Measurements from ENCODE around the gene TTLL11. TPM values are rescaled to one million over a fixed set of nuclear protein-coding genes. Genes with fewer than 3 reads are reported as not detected.

TTLL11 gene
- total RNA-seq, 2 donors from 2014 or later, result 2.3 to 4.2 TPM

GRCh38 chr9:121887553-121888437 is 205.3 kb downstream of the TTLL11 start:
- Mint-ChIP-seq H3K27ac (no peak overlapping the region), H3K36me3 (ENCODE audit: low read depth) (peaks cover 4% of the 10 kb centered on the region), H3K4me3 (no peak overlapping the region), H3K4me1 (no peaks in the 10 kb centered on the region), H3K27me3 (peaks cover 12% of the 10 kb centered on the region)
- ATAC-seq (no peak), DNase-seq (no peak)
- no peaks in the 10 kb centered on the region for H3K9me3 ChIP-seq (ENCODE audit: control insufficient read depth, low read length, poor library complexity, severe bottlenecking)

- H3K27me3 Mint-ChIP-seq, result peaks cover 12% of the 10 kb centered on the region
- no peaks in the 10 kb centered on the region for H3K4me1 Mint-ChIP-seq
- H3K27ac Mint-ChIP-seq, result no peak overlapping the region
- DNase-seq (no peak), ATAC-seq (no peak)
- H3K4me3 Mint-ChIP-seq, result no peak overlapping the region
- no peaks in the 10 kb centered on the region for H3K9me3 ChIP-seq (ENCODE audit: control insufficient read depth, low read length, poor library complexity, severe bottlenecking)
- peaks cover 4% of the 10 kb centered on the region for H3K36me3 Mint-ChIP-seq (ENCODE audit: low read depth)
These were observed 206.2 kb downstream of the TTLL11 start for GRCh38 chr9:121886759-121887485.

GRCh38 chr9:121885345-121885901 is 207.7 kb downstream of the TTLL11 start:
- peaks cover 4% of the 10 kb centered on the region for H3K36me3 Mint-ChIP-seq (ENCODE audit: low read depth)
- no peak overlapping the region for H3K27ac Mint-ChIP-seq
- H3K4me3 Mint-ChIP-seq, result no peak overlapping the region
- H3K4me1 Mint-ChIP-seq, result no peaks in the 10 kb centered on the region
- ATAC-seq (no peak), DNase-seq (no peak)
- no peaks in the 10 kb centered on the region for H3K9me3 ChIP-seq (ENCODE audit: control insufficient read depth, low read length, poor library complexity, severe bottlenecking)
- peaks cover 12% of the 10 kb centered on the region for H3K27me3 Mint-ChIP-seq

- H3K4me3 Mint-ChIP-seq, result no peak overlapping the region
- H3K4me1 Mint-ChIP-seq, result no peaks in the 10 kb centered on the region
- H3K27ac Mint-ChIP-seq, result no peak overlapping the region
- no peak for ATAC-seq
- no peak for DNase-seq
- H3K9me3 ChIP-seq (ENCODE audit: control insufficient read depth, low read length, poor library complexity, severe bottlenecking), result no peaks in the 10 kb centered on the region
- H3K27me3 Mint-ChIP-seq, result peaks cover 12% of the 10 kb centered on the region
- H3K36me3 Mint-ChIP-seq (ENCODE audit: low read depth), result peaks cover 4% of the 10 kb centered on the region
These were observed 209.0 kb downstream of the TTLL11 start for GRCh38 chr9:121884057-121884541.

GRCh38 chr9:121883281-121884056 is 209.6 kb downstream of the TTLL11 start:
- DNase-seq, result no peak
- no peak for ATAC-seq

GRCh38 chr9:121881920-121882500 is 211.1 kb downstream of the TTLL11 start:
- H3K9me3 ChIP-seq (ENCODE audit: control insufficient read depth, low read length, poor library complexity, severe bottlenecking), result no peaks in the 10 kb centered on the region
- no peak for DNase-seq
- Mint-ChIP-seq H3K27ac (no peak overlapping the region), H3K4me3 (no peak overlapping the region), H3K27me3 (peaks cover 7% of the 10 kb centered on the region), H3K36me3 (ENCODE audit: low read depth) (peaks cover 4% of the 10 kb centered on the region), H3K4me1 (no peaks in the 10 kb centered on the region)
- ATAC-seq, result no peak

More at GRCh38 chr9:121883281-121884056, 209.6 kb downstream of the TTLL11 start:
- Mint-ChIP-seq H3K36me3 (ENCODE audit: low read depth) (peaks cover 4% of the 10 kb centered on the region), H3K27ac (no peak overlapping the region), H3K4me1 (no peaks in the 10 kb centered on the region), H3K27me3 (peaks cover 7% of the 10 kb centered on the region), H3K4me3 (no peak overlapping the region)
- H3K9me3 ChIP-seq (ENCODE audit: control insufficient read depth, low read length, poor library complexity, severe bottlenecking), result no peaks in the 10 kb centered on the region

- DNase-seq (no peak), ATAC-seq (no peak)
- no peaks in the 10 kb centered on the region for H3K9me3 ChIP-seq (ENCODE audit: control insufficient read depth, low read length, poor library complexity, severe bottlenecking)
- H3K4me3 Mint-ChIP-seq, result no peak overlapping the region
- H3K27me3 Mint-ChIP-seq, result no peaks in the 10 kb centered on the region
- no peak overlapping the region for H3K27ac Mint-ChIP-seq
- H3K36me3 Mint-ChIP-seq (ENCODE audit: low read depth), result peaks cover under 1% of the 10 kb centered on the region
- no peaks in the 10 kb centered on the region for H3K4me1 Mint-ChIP-seq
These were observed 212.7 kb downstream of the TTLL11 start for GRCh38 chr9:121880343-121880898.

GRCh38 chr9:121878271-121878822 is 214.8 kb downstream of the TTLL11 start:
- H3K27me3 Mint-ChIP-seq, result no peaks in the 10 kb centered on the region
- ATAC-seq, result no peak
- no peaks in the 10 kb centered on the region for H3K9me3 ChIP-seq (ENCODE audit: control insufficient read depth, low read length, poor library complexity, severe bottlenecking)
- H3K4me1 Mint-ChIP-seq, result no peaks in the 10 kb centered on the region
- H3K27ac Mint-ChIP-seq, result no peak overlapping the region
- no peaks in the 10 kb centered on the region for H3K36me3 Mint-ChIP-seq (ENCODE audit: low read depth)
- DNase-seq, result no peak
- no peak overlapping the region for H3K4me3 Mint-ChIP-seq

GRCh38 chr9:121876658-121877271 is 216.3 kb downstream of the TTLL11 start:
- ATAC-seq, result no peak
- Mint-ChIP-seq H3K4me1 (no peaks in the 10 kb centered on the region), H3K36me3 (ENCODE audit: low read depth) (no peaks in the 10 kb centered on the region), H3K4me3 (no peak overlapping the region), H3K27me3 (no peaks in the 10 kb centered on the region), H3K27ac (no peak overlapping the region)
- DNase-seq, result no peak
- no peaks in the 10 kb centered on the region for H3K9me3 ChIP-seq (ENCODE audit: control insufficient read depth, low read length, poor library complexity, severe bottlenecking)

GRCh38 chr9:121876255-121876654 is 216.9 kb downstream of the TTLL11 start:
- H3K27me3 Mint-ChIP-seq, result no peaks in the 10 kb centered on the region
- no peak overlapping the region for H3K27ac Mint-ChIP-seq
- H3K9me3 ChIP-seq (ENCODE audit: control insufficient read depth, low read length, poor library complexity, severe bottlenecking), result no peaks in the 10 kb centered on the region
- no peak overlapping the region for H3K4me3 Mint-ChIP-seq
- DNase-seq, result no peak
- H3K36me3 Mint-ChIP-seq (ENCODE audit: low read depth), result no peaks in the 10 kb centered on the region
- ATAC-seq, result no peak
- no peaks in the 10 kb centered on the region for H3K4me1 Mint-ChIP-seq

GRCh38 chr9:121874524-121874923 is 218.6 kb downstream of the TTLL11 start:
- H3K9me3 ChIP-seq (ENCODE audit: control insufficient read depth, low read length, poor library complexity, severe bottlenecking), result no peaks in the 10 kb centered on the region
- peaks cover 2% of the 10 kb centered on the region for H3K36me3 Mint-ChIP-seq (ENCODE audit: low read depth)
- H3K27ac Mint-ChIP-seq, result no peak overlapping the region
- no peaks in the 10 kb centered on the region for H3K4me1 Mint-ChIP-seq
- H3K27me3 Mint-ChIP-seq, result no peaks in the 10 kb centered on the region
- H3K4me3 Mint-ChIP-seq, result no peak overlapping the region
- DNase-seq, result no peak
- ATAC-seq, result no peak

Data from T-helper 17 cell (primary cell).